ENCODE results near the gene NUDT14. TPM values are rescaled to one million over a fixed set of nuclear protein-coding genes. Genes with fewer than 3 reads are reported as not detected.

NUDT14 gene
- total and polyA plus RNA-seq, 2 of the 8 experiments (the other 6 are each of a cell fraction or from before 2014, with no cell fraction given): 25.5 to 33.3 TPM

- TF ChIP-seq CHD7 (IDR thresholded peaks at IDR 0.05; ENCODE audit: insufficient replicate concordance, low read length): no peak
- no peak for TF ChIP-seq BACH1 (IDR thresholded peaks at IDR 0.05; ENCODE audit: low read length)
- no peak for TF ChIP-seq SIRT6 (IDR thresholded peaks at IDR 0.05; ENCODE audit: low read length)
- TF ChIP-seq CTBP2 (IDR thresholded peaks at IDR 0.05; ENCODE audit: borderline replicate concordance, insufficient read depth, insufficient read length, low read length): no peak
- TF ChIP-seq POLR2A (IDR thresholded peaks at IDR 0.05; ENCODE audit: control extremely low read depth in 1 of 2, low read depth in 2 of 2, low read length in 2 of 2): no peak
- no peak for TF ChIP-seq HDAC2 (IDR thresholded peaks at IDR 0.05; ENCODE audit: borderline replicate concordance in 1 of 2, low read depth in 2 of 2, low read length in 2 of 2)
- TF ChIP-seq GTF2F1 (IDR thresholded peaks at IDR 0.05; ENCODE audit: borderline replicate concordance, low read depth, low read length): no peak
- TF ChIP-seq MAFK (IDR thresholded peaks at IDR 0.05; ENCODE audit: low read depth, low read length): no peak
- no peak for TF ChIP-seq CBX5 (IDR thresholded peaks at IDR 0.05; ENCODE audit: low read depth, low read length)
- no peak for TF ChIP-seq EGR1 (IDR thresholded peaks at IDR 0.05; ENCODE audit: borderline replicate concordance, low read depth, low read length)
- TF ChIP-seq TBP (IDR thresholded peaks at IDR 0.05; ENCODE audit: low read depth, low read length): no peak
Measured at GRCh38 chr14:105166571-105167302, 14.4 kb downstream of the NUDT14 start (continued).
